ENCODE results near the gene SLC1A1.

Gene SLC1A1

DNA sequence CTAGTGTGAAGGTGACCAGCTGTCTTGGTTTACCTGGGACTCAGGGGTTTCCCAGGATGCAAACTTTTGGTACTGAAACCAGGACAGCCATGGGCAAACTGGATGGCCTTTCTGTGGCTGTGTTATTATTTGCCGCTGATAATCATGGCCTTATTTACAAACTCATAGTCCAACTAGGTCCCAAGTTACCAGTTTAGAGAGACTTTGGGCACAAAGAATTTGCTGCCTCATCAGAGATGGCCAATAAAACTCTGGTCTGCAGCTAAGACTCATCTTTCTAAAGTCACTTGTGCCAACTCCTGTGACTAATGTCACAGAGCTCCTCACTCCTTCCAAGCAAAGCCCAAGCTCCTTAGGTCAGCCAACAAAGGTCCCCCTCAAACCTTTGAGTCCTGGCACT lies 124.4 kb downstream of the SLC1A1 start:
- H3K4me3 ChIP-seq (ENCODE audit: low read depth, low read length) = no peak overlapping the region

GRCh38 chr9:4615251-4615650 lies 125.0 kb downstream of the SLC1A1 start:
- H3K4me3 ChIP-seq (ENCODE audit: low read depth, low read length) = no peak overlapping the region

GRCh38 chr9:4615778-4616177 lies 125.5 kb downstream of the SLC1A1 start:
- H3K4me3 ChIP-seq (ENCODE audit: low read depth, low read length) = no peak overlapping the region

DNA sequence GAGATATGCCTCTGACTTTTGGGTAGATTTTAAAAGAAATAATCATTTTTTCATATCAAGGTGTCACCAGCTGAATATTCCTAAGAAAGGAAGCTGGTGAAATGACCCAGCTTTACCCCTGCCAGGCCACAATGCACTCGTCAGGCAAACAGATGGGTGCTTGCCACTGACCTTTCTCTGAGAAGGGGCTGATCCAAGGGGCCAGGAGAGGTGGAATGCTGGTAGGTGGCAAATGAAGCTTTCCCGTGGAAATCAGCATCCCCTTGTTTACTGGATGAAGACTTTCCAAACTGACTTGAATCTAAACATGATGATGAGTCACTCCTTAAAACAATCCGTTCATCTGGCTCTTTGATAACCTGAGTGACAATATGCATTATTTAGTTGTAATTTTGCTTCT lies 127.5 kb downstream of the SLC1A1 start:
- H3K4me3 ChIP-seq (ENCODE audit: low read depth, low read length) = no peak overlapping the region

- H3K4me3 ChIP-seq (ENCODE audit: low read depth, low read length) = no peak overlapping the region
Measured at GRCh38 chr9:4618700-4619099, 128.4 kb downstream of the SLC1A1 start.

GRCh38 chr9:4620057-4620765 lies 129.9 kb downstream of the SLC1A1 start:
- H3K4me3 ChIP-seq (ENCODE audit: low read depth, low read length) = no peak overlapping the region

- no peak overlapping the region for H3K4me3 ChIP-seq (ENCODE audit: low read depth, low read length)
Measured at GRCh38 chr9:4620881-4621555, 130.8 kb downstream of the SLC1A1 start.

DNA sequence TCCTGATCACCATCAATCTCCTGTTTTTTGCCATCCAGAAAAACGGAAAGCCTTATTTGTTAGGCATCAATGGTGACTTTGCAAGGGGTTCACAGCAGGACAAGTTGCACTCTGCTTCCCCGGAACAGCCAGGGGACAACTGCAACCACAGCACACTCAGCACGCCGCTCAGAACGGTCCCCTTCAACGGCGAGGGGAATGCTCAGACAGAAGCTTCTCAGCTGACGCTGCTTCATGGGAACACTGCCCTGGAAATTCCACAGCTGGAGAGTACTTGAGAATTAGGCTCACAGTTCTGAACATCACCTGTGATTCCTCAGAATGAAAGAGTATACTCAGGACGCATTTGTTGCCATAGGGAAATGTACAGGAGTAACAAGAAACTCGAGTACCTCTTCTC lies 131.7 kb downstream of the SLC1A1 start:
- no peak overlapping the region for H3K4me3 ChIP-seq (ENCODE audit: low read depth, low read length)

GRCh38 chr9:4630836-4631235 lies 140.6 kb downstream of the SLC1A1 start:
- H3K4me3 ChIP-seq (ENCODE audit: low read depth, low read length) = no peak overlapping the region
